ENCODE measurements around the gene MRGPRD. TPM values are rescaled to one million over a fixed set of nuclear protein-coding genes. Genes with fewer than 3 reads are reported as not detected.

The MRGPRD gene
- total RNA-seq, 1 experiment from 2014 or later: not detected

- H3K4me1 ChIP-seq (ENCODE audit: control insufficient read depth in 1 of 2, insufficient read depth in 2 of 2, low read length in 2 of 2): peaks cover 0 to 14% of the 10 kb centered on the region in 2 experiments; a peak in 2 of 4 replicates
- H3K9ac ChIP-seq (ENCODE audit: low read length): no peak overlapping the region
- no peak for DNase-seq (ENCODE audit: low read depth, low spot score)
- TF ChIP-seq, protein P1, sequence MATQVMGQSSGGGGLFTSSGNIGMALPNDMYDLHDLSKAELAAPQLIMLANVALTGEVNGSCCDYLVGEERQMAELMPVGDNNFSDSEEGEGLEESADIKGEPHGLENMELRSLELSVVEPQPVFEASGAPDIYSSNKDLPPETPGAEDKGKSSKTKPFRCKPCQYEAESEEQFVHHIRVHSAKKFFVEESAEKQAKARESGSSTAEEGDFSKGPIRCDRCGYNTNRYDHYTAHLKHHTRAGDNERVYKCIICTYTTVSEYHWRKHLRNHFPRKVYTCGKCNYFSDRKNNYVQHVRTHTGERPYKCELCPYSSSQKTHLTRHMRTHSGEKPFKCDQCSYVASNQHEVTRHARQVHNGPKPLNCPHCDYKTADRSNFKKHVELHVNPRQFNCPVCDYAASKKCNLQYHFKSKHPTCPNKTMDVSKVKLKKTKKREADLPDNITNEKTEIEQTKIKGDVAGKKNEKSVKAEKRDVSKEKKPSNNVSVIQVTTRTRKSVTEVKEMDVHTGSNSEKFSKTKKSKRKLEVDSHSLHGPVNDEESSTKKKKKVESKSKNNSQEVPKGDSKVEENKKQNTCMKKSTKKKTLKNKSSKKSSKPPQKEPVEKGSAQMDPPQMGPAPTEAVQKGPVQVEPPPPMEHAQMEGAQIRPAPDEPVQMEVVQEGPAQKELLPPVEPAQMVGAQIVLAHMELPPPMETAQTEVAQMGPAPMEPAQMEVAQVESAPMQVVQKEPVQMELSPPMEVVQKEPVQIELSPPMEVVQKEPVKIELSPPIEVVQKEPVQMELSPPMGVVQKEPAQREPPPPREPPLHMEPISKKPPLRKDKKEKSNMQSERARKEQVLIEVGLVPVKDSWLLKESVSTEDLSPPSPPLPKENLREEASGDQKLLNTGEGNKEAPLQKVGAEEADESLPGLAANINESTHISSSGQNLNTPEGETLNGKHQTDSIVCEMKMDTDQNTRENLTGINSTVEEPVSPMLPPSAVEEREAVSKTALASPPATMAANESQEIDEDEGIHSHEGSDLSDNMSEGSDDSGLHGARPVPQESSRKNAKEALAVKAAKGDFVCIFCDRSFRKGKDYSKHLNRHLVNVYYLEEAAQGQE (IDR thresholded peaks at IDR 0.05; ENCODE audit: low read depth): no peak
- TF ChIP-seq YY1 (IDR thresholded peaks at IDR 0.05; ENCODE audit: extremely low read depth, insufficient replicate concordance, low read depth, low read length): no peak
- no peak for TF ChIP-seq CBX3 (IDR thresholded peaks at IDR 0.05; ENCODE audit: low read depth)
- no peak for TF ChIP-seq EGR1 (IDR thresholded peaks at IDR 0.05; ENCODE audit: low read depth)
- TF ChIP-seq MAX (IDR thresholded peaks at IDR 0.05): no peak
- no peak for TF ChIP-seq ATF3 (IDR thresholded peaks at IDR 0.05)
- TF ChIP-seq POLR2A (IDR thresholded peaks at IDR 0.05; ENCODE audit: borderline replicate concordance, extremely low read depth, insufficient read depth, insufficient read length): no peak
- no peak for TF ChIP-seq ZFX (IDR thresholded peaks at IDR 0.05)
- no peak for TF ChIP-seq TCF7L2 (IDR thresholded peaks at IDR 0.05; ENCODE audit: borderline replicate concordance, extremely low read depth, insufficient read depth, insufficient read length)
- no peak for TF ChIP-seq CEBPB (IDR thresholded peaks at IDR 0.05; ENCODE audit: low read depth)
- TF ChIP-seq RAD21 (IDR thresholded peaks at IDR 0.05; ENCODE audit: low read depth): no peak
- H3K4me3 ChIP-seq (replicated peaks in 1 of 2; ENCODE audit: low read depth in 1 of 2, low read length in 2 of 2): no peak overlapping the region
- no peaks in the 10 kb centered on the region for H4K20me1 ChIP-seq (ENCODE audit: insufficient read depth)
- ChIA-PET POLR2A (no interaction called here), CTCF (no interaction called here), RAD21 (ENCODE audit: low non-redundant PET in 1 of 2, low total read pairs in 2 of 2, uncharacterized antibody in 2 of 2, unreplicated experiment in 2 of 2) (no interaction called here)
- no peaks in the 10 kb centered on the region for H3K27me3 ChIP-seq (ENCODE audit: insufficient read depth, low read length)
- intact Hi-C loops (cut with micrococcal nuclease): no loop called here
- H3K9me2 ChIP-seq (ENCODE audit: insufficient read depth): no peaks in the 10 kb centered on the region
- H2AFZ ChIP-seq (ENCODE audit: low read depth, low read length, poor library complexity, severe bottlenecking): no peak overlapping the region
- no peak for ATAC-seq
- H3K9me3 ChIP-seq (ENCODE audit: control insufficient read depth in 1 of 2, insufficient read depth in 1 of 2, low read depth in 1 of 2, low read length in 2 of 2): no peaks in the 10 kb centered on the region
- H3K4me2 ChIP-seq (ENCODE audit: low read length): no peak overlapping the region
- no peak overlapping the region for H3K27ac ChIP-seq (ENCODE audit: low read depth, low read length)
- H3K79me2 ChIP-seq (ENCODE audit: insufficient read depth, low read length): no peaks in the 10 kb centered on the region
- H3K36me3 ChIP-seq (ENCODE audit: control insufficient read depth in 1 of 2, insufficient read depth in 2 of 2, low read length in 2 of 2): no peaks in the 10 kb centered on the region
- no TSS peak for BruUV-seq (replicated peaks)
These were observed 17.7 kb upstream of the MRGPRD start for GRCh38 chr11:68998390-68998911.

Measured in HCT116 (cell line).